Measurements from ENCODE around the gene TNPO3.
"Not testable (repeated sequence)": the region's sequence is repeated elsewhere in the genome, so short reads cannot be mapped to it uniquely, and the experiment has no call there.

TNPO3 gene

DNA sequence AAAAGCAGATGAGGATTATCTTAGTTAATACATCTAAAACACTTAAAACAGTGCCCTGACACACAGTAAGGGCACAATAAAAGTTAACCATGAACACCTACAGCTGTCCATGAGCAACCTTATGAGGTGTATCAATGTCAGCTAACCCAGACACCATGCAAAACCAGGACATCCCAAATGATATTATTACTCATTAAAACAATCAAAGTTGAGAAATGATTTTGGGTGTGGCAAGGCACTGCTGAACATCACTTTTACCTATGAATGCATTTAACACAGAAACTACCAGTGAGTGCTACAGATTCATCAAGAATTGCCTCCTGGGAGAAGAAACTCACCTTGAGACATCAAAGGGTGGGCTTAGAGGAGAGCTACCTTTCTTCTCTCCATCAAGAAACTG is 98.9 kb downstream of the TNPO3 start:
- no peak for DNase-seq

DNA sequence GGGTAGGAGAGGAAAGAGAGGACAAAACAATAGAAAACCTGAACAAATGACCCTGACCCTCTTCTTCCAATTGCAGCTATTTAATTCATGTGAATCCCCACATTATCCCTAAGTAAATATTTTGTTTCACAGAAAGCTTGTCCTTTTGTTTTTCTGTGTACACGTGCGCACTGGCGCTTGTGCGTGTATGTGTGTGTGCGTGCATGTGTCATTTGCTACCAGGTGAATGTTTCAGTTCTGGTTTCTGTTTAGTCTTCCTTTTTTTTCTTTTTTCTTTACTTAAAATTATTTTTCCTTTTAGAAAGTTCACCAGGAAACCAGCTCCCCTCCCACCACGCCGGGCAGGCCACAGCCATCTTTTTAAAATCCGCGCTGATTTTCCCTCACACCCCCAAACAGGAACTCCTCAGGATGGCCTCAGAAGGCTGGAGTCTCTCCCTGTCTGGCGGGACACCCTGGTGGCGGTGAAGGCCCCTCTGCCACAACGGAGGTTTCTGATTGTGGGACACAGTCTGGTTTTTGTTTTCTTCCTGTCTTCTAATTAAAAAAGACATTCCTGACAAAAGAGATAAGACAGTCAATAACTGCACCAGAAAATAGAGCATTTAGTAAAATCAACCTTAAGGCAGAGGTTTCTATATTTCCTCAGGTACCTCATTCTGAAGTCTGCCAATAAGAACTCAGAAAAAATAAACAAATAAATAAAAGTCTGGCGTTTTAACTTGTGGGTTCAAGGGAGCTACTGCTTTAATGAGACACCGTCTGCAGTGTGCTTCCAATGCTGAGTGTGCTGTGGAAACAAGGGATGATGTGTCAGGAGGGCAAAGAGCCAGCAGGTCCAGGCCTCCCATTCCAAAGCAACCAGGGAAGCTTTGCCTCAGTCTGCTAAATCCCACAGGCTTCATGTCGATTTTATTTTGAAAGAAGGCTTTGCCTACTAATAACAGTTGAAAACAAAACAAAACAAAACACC is 99.8 kb downstream of the TNPO3 start:
- DNase-seq, result no peak

DNA sequence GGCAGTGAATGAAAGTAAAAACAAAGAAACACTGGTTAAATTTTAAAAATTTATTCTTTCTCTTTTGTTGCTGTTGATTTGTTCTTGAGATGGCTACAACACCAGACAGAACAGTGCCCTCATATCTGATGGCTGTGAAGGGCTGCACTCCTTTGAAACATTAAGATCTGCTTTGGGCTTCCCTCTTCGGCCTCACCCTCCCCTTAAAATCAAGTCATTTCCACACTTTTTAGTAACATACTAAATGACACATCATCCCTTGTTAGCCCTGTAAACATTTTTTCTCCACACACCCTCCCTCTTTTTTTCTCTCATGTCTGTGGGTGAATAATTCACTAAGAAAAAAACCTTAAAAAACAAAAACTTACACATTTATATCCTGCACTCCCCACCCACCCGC is 100.8 kb downstream of the TNPO3 start:
- DNase-seq, result no peak

DNA sequence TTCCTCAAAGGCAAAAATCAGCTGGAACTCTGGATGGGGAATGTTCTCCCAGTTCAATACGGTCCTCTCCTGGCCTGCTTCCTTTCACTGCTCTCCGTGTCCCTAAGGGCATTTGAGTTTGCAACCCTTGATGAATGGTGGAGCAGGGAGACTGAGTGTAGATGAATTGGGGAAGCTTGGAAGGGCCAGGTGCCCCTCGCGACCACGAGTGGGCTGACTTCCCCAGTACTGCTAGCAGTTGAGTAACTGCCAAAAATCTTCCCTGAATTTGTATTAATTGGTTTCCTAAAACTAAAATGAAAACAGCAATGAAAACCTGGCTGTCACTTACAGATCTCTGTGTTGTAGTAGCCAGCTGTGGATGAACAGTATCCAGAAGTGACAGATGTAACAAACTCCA is 103.6 kb downstream of the TNPO3 start:
- no peak for DNase-seq

DNA sequence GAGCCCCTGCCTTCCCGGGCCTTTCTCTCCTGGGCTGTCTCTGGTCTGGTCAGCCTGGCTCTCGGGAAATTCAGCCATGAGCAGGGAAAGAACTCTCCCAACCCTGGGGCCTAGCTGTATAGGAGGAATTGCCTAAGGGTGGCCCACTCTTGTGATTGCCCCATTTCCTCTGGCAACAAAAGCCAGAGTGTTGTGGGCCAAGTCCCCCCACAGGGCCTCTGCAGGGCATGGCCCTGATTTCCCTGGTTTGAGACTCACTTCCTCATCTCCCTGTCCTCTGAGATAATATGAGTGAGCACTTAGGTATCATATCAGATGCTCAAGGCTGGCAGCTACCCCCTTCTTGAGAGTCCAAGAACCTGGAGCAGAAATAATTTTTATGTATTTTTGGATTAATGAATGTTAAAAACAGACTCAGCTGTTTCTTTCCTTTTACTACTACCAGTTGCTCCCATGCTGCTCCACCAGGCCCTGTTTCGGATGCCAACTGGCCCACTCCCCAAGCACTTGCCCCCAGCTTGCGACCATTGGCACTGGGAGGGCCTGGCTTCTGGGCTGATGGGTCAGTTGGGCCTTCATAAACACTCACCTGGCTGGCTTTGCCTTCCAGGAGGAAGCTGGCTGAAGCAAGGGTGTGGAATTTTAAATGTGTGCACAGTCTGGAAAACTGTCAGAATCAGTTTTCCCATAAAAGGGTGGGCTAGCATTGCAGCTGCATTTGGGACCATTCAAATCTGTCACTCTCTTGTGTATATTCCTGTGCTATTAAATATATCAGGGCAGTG is 105.7 kb downstream of the TNPO3 start:
- DNase-seq, result no peak

DNA sequence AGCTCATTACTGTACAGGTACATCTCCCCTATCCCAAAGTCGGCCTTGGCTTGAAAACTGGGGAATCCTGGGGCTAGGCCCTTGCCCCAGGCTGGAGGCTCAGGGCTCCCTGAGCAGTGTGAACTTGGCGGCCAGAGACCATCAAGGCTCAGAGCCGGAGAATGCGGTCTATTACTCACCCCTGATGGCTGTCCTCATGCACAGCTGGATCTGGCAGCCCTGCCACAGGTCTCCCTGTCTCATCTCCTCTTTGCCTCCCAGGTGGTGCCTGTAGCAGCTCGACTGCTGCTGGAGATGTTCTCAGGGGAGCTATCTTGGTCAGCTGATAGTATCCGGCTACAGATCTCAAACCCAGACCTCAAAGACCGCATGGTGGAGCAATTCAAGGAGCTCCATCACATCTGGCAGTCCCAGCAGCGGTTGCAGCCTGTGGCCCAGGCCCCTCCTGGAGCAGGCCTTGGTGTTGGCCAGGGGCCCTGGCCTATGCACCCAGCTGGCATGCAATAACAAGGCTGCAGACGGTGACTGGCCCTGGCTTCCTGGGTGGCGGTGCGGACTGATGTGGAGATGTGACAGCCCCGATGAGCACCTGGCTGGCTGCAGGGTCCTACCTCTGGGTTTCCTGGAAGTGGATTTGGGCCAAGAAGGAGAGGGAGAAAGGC is 106.5 kb downstream of the TNPO3 start:
- no peak for DNase-seq

DNA sequence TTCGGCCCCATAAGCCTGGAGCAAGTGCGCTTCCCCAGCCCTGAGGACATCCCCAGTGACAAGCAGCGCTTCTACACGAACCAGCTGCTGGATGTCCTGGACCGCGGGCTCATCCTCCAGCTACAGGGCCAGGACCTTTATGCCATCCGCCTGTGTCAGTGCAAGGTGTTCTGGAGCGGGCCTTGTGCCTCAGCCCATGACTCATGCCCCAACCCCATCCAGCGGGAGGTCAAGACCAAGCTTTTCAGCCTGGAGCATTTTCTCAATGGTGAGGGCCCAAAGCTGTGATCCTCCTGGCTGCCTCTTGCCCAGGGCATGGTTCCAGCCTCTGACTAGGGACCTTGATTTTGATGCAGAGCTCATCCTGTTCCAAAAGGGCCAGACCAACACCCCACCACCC is 107.1 kb downstream of the TNPO3 start:
- DNase-seq, result no peak

DNA sequence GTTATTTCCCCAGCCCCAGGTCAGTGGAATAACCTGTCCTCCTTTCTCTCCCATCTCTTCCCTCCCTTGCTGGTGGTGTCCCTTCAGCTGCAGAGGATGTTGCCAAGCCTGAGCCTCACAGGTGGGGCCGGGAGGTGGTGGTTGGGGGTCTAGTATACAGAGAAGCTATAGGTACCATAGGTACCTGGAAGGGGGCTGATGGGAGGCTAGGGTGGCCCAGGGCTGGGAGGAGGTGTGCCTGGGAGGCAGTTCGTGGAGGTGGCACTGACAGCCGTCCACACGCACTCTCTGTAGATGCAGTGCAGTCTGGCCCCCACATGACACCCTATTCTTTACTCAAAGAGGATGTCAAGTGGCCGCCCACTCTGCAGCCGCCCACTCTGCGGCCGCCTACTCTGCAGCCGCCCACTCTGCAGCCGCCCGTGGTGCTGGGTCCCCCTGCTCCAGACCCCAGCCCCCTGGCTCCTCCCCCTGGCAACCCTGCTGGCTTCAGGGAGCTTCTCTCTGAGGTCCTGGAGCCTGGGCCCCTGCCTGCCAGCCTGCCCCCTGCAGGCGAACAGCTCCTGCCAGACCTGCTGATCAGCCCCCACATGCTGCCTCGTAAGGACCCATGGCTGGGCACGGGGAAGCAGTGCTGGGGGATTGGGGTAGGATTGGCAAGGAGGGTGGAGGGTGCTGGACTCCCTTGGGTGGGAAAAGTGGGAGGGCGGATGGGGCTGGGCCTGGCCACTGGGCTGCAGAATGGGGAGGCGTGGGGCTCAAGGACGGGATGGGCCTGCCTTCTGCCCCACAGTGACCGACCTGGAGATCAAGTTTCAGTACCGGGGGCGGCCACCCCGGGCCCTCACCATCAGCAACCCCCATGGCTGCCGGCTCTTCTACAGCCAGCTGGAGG is 107.7 kb downstream of the TNPO3 start:
- DNase-seq, result no peak

DNA sequence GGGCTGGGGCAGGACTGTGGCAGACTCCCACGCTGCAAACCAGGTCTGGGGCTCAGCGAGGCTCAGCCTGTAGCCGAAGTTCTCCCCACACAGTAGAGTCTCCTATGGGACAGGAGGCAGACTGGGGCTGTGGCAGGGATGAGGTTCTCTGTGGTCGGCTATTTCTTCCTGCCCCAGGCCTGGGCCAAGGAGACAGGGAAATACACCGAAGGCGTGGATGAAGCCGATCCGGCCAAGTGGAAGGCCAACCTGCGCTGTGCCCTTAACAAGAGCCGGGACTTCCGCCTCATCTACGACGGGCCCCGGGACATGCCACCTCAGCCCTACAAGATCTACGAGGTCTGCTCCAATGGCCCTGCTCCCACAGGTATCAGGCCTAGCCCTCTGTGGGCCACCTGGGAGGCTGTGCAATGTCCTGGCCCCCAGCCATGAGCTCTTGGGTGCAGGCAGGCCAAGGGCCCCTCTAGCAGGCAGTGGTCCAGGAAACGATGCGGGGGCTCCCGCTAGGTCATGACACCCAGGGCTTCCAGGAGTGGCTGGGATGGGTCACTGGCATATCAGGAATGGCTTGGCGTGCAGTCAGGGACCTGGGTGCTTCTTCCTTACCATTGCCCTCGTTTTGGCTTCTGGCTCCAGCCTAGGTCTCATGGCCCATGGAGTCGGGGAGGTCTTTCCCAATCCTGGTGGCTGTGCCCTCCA is 109.1 kb downstream of the TNPO3 start:
- DNase-seq, result no peak

DNA sequence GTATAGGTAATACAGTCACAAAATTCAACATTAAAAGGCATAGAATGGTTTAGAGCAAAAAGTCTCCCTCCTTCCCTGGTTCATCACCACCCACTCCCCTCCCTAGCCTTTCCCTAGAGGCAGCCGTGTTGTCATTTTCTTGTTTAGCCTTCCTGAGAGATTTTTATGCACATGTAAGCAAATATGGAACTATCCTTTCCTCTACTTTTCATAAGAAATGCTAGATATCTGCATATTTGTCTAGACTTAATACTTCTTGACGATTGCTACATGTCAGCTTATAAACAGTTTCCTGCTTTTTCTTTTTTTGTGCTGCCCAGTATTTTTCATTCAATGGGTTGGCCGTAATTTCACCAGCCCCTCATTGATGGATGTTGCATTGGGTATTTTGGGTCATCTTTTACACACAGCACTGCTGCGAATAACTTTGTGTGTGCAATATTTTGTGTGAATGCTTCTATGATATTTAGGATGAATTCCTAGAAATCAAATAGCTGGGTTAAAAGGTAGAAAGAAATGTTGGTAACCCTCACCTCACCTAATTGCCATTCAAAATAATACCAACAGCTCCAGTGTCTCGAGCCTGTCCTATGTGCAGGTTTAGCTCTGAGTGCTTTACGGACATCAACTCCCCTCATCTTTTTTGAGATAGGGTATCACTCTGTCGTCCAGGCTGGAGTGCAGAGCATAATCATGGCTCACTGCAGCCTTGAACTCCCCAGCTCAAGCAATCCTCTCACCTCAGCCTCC is 110.2 kb downstream of the TNPO3 start:
- DNase-seq, result no peak

DNA sequence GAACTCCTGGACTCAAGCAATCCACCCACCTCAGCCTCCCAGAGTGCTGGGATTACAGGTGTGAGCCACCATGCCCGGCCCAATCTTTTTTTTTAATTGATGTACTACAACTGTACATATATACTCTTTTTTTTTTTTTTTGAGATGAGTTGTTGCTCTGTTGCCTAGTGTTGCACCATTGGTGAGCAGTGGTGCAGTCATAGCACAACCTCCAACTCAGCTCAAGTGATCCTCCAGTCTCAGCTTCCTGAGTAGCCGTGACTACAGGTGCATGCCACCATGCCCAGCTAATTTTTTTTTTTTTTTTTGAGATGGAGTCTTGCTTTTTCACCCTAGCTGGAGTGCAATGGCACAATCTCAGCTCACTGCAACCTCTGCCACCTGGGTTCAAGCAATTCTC is 111.7 kb downstream of the TNPO3 start:
- not testable (repeated sequence) for DNase-seq

DNA sequence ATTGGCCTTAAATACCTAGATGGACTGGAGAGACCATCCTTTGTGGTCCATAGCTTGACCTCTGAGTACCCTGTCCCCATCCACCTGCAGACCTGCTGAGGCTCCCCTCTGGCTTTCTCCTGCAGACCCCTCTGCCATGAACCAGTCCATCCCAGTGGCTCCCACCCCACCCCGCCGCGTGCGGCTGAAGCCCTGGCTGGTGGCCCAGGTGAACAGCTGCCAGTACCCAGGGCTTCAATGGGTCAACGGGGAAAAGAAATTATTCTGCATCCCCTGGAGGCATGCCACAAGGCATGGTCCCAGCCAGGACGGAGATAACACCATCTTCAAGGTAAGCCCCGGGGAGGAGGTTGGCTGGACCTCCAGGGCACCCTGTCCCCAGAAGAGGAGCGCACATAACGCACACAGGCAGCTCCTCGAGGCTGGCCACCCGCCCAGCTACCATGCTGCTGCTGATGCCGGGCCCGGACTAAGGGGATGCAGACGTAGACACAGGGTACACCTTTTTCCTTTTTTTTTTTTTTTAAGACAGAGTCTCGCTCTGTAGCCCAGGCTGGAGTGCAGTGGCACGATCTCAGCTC is 112.9 kb downstream of the TNPO3 start:
- no peak for DNase-seq

DNA sequence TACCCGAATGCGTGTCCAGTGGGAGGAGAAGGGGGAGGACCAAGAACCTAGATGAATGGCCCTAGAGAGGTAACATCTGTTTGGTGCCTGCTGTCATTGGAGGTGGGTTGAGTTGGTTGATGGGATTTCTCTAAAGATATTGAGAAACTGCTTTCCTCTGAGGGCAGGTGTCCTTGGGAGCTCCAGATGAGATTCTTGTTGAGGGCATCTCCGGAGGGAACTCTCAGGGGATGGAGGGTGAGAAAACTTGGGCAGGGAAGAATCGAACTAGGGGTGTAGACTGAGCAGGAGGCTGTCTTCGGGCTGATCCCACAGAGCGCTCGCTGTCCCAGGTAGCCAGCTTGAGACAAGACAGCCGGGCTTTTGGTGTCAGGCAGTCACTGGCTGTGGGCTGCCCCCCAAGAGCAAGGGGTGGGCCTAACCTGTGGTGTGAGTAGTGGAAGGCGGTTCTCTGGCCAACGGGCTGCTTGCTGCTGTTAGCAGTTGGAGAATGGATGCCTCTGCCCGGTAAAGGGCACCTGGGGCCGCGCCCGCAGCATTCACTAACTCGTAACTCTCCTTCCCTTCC is 113.5 kb downstream of the TNPO3 start:
- no peak for DNase-seq

DNA sequence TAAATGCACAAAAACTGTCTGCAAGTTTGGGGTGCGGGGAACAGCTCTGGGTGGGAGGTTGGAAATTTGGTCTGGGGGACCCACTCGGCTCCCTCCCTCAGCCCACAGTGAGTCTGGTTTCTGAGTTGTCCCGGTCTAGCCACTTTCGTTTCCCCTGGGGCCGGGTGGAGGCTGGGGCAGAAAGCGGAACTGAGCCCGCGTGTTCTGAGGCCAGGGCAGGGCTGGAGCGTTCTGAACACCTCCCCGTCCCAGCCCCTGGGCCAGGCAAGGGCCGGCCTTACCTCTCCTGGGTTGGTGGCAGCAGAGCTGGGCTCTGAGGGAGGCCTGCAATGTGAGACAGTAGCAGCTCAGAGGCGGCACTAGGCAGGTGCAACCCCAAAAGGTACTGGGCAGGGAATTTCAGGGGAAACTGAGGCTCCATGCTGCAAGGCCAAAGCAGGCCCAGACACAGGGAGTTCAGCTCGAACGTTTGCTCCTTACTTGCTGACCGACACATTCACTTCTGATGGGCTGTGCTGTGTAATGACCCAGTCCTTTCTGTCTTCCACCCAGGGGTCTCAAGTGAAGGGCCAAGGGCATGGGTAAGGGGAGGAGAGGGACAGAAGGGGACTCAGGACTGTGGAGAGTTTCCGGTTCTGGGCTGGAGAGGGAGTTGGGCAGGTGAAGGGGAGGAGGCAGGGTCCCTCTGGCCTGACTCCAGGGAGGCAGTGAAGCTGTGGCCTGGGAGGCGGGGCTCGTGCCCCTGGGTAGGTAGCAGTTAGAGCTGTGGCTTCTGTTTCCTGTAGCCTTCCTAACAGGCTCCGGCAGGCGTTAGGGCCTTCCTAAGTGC is 114.2 kb downstream of the TNPO3 start:
- peak in 1 of 2 donors; percentile 30 for DNase-seq

DNA sequence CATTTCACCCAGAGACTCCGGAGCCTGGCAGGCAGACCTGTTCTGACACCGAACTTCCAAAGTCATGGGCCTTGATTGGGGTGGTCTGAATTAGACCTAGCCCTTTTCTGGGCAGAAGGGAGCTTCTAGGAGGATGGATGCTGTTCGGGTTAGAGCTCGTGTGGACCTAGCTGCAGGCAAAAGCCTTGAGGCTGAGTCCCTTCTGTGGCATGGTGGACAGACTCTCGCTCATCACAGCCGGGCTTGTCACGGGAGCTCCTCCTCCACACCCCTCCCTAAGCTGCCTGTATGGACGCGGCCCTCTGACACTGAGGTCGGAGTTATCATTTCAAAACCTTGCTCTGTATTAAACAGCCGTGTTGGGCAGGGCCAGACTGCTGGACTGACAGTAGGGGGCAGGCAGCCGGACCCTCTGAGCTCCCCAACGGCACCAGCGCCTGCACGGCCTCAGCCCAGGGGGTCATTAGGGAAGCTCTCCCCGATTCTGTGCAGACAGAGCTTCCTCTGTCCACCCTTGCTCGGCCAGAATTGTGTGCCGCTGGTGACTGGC is 115.0 kb downstream of the TNPO3 start:
- no peak for DNase-seq

DNA sequence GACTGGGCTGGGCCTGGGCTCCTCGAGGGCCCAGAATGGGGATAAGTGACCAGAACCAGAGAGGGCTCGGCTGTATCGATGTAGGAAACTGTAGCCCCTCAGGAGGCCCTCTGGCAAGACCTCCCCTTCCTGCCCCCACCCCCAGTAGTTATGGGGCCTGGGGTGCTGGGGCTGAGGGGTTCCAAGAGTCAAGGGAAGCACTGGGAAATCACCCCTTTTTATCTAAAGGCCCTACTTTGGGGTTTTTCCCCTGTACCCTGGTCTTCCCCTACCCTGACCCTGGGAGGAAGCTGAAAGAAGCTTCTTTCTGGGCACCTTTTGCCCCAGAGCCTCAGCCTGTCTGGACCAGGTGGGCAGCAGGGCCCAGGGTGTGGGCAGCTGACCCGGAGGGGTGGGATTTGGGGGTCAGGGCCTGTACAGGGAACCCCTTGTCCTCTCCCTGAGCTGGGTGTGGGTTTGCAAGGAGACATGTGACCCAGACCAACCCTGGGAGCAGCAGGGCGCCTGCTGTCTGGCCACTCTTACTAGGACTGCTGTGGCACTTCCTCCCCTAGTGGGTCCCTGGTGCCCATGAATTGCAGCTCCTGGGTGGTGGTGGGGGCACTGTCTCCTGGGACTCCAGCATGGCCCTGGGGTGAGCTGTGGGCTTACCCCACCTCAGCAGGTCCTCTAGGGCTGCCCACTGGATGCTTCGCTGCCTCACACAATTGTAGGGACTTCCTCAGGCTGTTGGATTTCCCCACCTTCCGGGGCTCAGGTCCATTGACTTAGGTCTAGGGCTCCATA is 115.6 kb downstream of the TNPO3 start:
- DNase-seq, result peak in 1 of 2 donors; percentile 30

DNA sequence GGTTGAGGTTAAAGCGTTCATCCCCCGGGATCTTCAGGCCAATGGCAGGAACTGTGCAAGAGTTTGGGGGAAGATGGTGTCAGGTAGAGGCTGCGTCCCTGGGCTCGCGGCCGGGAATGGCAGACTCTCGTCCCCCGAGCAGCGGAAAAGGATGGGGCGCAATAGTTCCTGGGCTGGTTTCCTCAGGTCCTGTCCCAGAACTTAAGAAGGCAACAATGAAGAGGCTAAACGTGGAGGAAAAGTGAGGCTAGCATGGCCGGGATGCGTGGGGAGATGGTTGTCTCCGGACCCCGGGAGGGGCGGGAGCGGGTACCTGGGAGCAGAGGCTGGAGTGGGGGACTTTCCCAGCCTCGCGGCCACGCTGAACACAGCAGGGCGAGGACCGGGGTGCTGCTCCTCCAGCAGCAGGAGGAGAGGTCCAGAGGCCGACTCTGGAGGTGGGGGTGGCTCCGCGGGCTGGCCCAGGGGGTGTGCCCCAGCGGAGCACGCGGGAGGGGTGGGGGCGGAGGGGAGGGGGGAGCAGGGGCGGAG is 116.3 kb downstream of the TNPO3 start:
- peak in 1 of 2 donors; percentile 24 for DNase-seq

Measured in hippocampal formation (tissue), 2 donors.